Activated CD8-positive, alpha-beta T cell treated with anti-CD3 and anti-CD28 coated beads, Interleukin-2, amount 10 ng/mL, durations not matched to agents 7 days and 5 days (primary cell): ENCODE data around the gene MX1. TPM values are rescaled to one million over a fixed set of nuclear protein-coding genes. Genes with fewer than 3 reads are reported as not detected.

ENCODE experiments used
- ATAC-seq: fragments of 150-1000 bp; cut with Tn5 transposase; one replicate; pipeline ENCODE4 v1.10.0; 2021; ENCODE audit warnings: moderate library complexity
- CTCF ChIA-PET: fragments of 350-600 bp; sonication (Branson Sonifier 250); formaldehyde crosslinking; loops from one replicate; lab custom pipeline; 2021; ENCODE audit warnings: antibody characterized with exemption; lab: Charles Lee
- POLR2A ChIA-PET: fragments of 350-600 bp; sonication (Branson Sonifier 250); formaldehyde crosslinking; loops from one replicate; lab custom pipeline; 2021; ENCODE audit warnings: antibody characterized with exemption; lab: Charles Lee
- DNase-seq: peaks from one replicate; pipeline ENCODE4 v3.0.0-alpha.2; 2020
- H3K27ac Mint-ChIP-seq: one replicate; pipeline ENCODE4 v1.8.0; 2021; ENCODE audit warnings: mild to moderate bottlenecking, mixed read lengths
- H3K27me3 Mint-ChIP-seq: one replicate; pipeline ENCODE4 v1.8.0; 2021; ENCODE audit warnings: low read depth, mixed read lengths
- H3K36me3 Mint-ChIP-seq: one replicate; pipeline ENCODE4 v1.8.0; 2021; ENCODE audit warnings: low read depth, mixed read lengths
- H3K4me1 Mint-ChIP-seq: one replicate; pipeline ENCODE4 v1.8.0; 2021; ENCODE audit warnings: low read depth, mixed read lengths
- H3K4me3 Mint-ChIP-seq: one replicate; pipeline ENCODE4 v1.8.0; 2021; ENCODE audit warnings: mild to moderate bottlenecking, mixed read lengths
- H3K9me3 Mint-ChIP-seq: one replicate; pipeline ENCODE4 v1.8.0; 2022; ENCODE audit warnings: mixed read lengths; ENCODE audit not compliant: insufficient read depth
- total RNA-seq, 2 experiments: library from RNA; stranded (reverse); gene quantifications; one replicate each; pipeline ENCODE4 v1.2.3, GENCODE V29; 2021

Gene MX1
- total RNA-seq, 2 experiments from 2014 or later, result 563 to 584 TPM

DNA sequence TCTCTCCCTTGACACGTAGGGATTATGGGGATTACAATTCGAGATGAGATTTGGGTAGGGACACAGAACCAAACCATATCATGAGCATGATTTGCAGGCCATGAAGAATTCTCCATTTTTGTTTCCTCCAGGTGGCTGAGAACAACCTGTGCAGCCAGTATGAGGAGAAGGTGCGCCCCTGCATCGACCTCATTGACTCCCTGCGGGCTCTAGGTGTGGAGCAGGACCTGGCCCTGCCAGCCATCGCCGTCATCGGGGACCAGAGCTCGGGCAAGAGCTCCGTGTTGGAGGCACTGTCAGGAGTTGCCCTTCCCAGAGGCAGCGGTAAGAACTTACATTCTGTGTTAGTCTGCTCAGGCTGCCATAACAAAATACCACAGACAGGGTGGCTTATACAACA is 9.7 kb downstream of the MX1 start:
- no peak for DNase-seq
- peaks cover 10% of the 10 kb centered on the region for H3K9me3 Mint-ChIP-seq

DNA sequence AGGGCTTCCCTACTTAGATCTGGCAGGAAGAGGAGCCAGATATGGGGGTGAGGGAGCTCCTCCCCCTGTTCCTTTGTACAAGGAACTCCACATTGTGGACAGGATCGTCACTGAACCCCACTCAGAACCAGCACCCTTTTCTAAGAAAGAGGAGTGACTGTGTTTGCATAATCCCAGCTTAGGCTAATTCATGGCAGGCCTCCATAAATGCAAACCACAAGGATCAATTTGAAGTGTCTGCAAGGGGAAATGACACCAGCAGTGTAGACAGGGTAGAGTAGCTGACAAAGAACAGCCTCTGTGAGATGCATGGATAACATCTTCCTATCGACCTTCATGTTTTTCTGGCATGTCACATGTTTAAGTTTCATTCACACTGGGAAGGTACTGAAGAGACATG is 11.7 kb downstream of the MX1 start:
- H3K36me3 Mint-ChIP-seq, result peaks cover 95% of the 10 kb centered on the region
- DNase-seq (no peak), ATAC-seq (no peak)
- H3K4me3 Mint-ChIP-seq, result no peak overlapping the region
- CTCF ChIA-PET, result interaction anchor here (1.0 kb wide), 1 partner anchor 155 kb away, joined by 4 read pairs; no protein-coding TSS in a partner anchor
- peak overlapping the region; percentile 28 for H3K27ac Mint-ChIP-seq
- H3K9me3 Mint-ChIP-seq, result peaks cover 10% of the 10 kb centered on the region
- peaks cover 62% of the 10 kb centered on the region for H3K4me1 Mint-ChIP-seq
- POLR2A ChIA-PET, result interaction anchor here (1.0 to 2.2 kb wide), 4 partner anchors 11 to 58 kb away, joined by 5 to 9 read pairs (median 6); partner anchors contain the start of gene MX1
- no peaks in the 10 kb centered on the region for H3K27me3 Mint-ChIP-seq

More for the DNA sequence above, 9.7 kb downstream of the MX1 start:
- Mint-ChIP-seq H3K36me3 (peaks cover 95% of the 10 kb centered on the region), H3K4me1 (peaks cover 71% of the 10 kb centered on the region), H3K27me3 (no peaks in the 10 kb centered on the region), H3K4me3 (no peak overlapping the region), H3K27ac (no peak overlapping the region)
- POLR2A ChIA-PET, result interaction anchor here (0.9 kb wide), 1 partner anchor 152 kb away, joined by 4 read pairs; no protein-coding TSS in a partner anchor
- CTCF ChIA-PET, result no interaction called here
- no peak for ATAC-seq

DNA sequence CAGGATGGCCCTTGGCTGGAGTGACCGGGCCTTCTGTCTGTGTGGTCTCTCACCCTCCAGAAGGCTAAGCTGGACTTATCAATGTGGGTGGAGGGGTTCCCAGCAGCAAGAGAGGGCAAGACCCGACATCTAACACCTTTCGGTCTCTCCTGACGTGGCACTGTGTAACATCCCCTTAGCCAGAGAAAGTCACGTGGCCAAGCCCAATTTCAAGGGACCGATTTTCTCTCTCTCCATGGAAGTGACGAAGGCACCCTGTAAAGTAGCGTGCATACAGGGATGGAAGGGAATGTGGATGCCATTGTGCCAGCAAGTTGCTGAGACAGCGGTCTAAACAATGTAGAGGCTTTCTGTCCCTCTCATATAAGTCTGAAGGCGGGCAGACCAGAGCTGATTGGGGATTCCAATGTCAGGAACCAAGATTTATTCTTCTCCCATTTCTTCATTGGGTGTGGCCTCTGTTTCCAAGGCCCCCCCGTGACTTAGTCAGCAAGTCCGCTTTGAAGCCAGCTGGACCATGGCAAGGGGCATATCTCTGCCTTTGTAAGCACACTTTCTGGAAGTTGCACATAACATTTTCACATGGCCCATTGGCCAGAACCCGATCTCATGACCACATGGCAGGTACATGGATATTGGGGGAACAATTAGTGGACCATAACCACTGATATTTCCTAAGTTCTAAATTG is 12.5 kb downstream of the MX1 start:
- DNase-seq, result no peak
- no peaks in the 10 kb centered on the region for H3K27me3 Mint-ChIP-seq
- CTCF ChIA-PET, result interaction anchor here (1.7 kb wide), 1 partner anchor 156 kb away, joined by 12 read pairs; no protein-coding TSS in a partner anchor
- H3K4me1 Mint-ChIP-seq, result peaks cover 56% of the 10 kb centered on the region
- POLR2A ChIA-PET, result interaction anchor here (1.4 to 2.2 kb wide), 3 partner anchors 11 to 13 kb away, joined by 5 to 9 read pairs (median 6); partner anchors contain the start of gene MX1
- no peak overlapping the region for H3K4me3 Mint-ChIP-seq
- peak overlapping the region; percentile 31 for H3K27ac Mint-ChIP-seq
- no peak for ATAC-seq
- peaks cover 95% of the 10 kb centered on the region for H3K36me3 Mint-ChIP-seq
- H3K9me3 Mint-ChIP-seq, result peaks cover 10% of the 10 kb centered on the region

DNA sequence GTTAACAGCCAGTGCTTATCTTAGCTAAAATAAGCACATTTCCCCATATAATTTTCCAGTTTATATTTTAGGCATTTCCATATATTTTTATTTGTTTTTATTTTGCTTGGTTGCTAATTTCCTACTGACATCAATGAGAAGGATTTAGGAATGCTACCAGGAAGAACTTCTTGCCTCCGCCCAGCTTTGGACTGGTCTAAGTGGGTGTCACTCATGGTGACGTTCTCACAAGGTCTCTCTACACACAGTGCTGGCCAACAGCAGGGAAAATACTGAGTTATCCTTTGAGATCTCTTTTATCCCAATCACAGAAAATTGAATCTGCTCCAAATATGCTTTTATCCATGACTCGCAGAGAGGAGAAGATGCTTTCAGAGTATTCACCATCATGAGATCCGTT is 13.2 kb downstream of the MX1 start:
- no peak for DNase-seq
- H3K27me3 Mint-ChIP-seq, result no peaks in the 10 kb centered on the region
- peaks cover 52% of the 10 kb centered on the region for H3K4me1 Mint-ChIP-seq
- CTCF ChIA-PET, result interaction anchor here (1.7 kb wide), 1 partner anchor 156 kb away, joined by 12 read pairs; no protein-coding TSS in a partner anchor
- peaks cover 94% of the 10 kb centered on the region for H3K36me3 Mint-ChIP-seq
- H3K4me3 Mint-ChIP-seq, result no peak overlapping the region
- H3K9me3 Mint-ChIP-seq, result peaks cover 10% of the 10 kb centered on the region
- ATAC-seq, result no peak
- no peak overlapping the region for H3K27ac Mint-ChIP-seq
- POLR2A ChIA-PET, result interaction anchor here (1.0 to 2.2 kb wide), 3 partner anchors 11 to 13 kb away, joined by 3 to 9 read pairs (median 6); partner anchors contain the start of gene MX1

DNA sequence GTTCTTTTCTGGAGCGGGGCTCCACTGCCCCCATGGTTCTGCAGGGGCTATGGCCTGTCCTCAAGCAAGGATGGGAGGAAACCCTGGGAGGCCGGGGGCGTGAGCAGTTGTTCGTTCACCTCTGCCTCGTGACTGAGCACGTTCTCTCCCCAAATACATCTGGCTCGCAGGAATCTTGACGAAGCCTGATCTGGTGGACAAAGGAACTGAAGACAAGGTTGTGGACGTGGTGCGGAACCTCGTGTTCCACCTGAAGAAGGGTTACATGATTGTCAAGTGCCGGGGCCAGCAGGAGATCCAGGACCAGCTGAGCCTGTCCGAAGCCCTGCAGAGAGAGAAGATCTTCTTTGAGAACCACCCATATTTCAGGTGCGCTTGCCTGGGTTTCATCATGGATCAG is 15.5 kb downstream of the MX1 start:
- Mint-ChIP-seq H3K27ac (peak overlapping the region; percentile 25), H3K36me3 (peaks cover 94% of the 10 kb centered on the region), H3K9me3 (no peaks in the 10 kb centered on the region), H3K4me3 (no peak overlapping the region), H3K4me1 (peaks cover 44% of the 10 kb centered on the region), H3K27me3 (no peaks in the 10 kb centered on the region)
- DNase-seq (no peak), ATAC-seq (no peak)
- ChIA-PET CTCF (no interaction called here), POLR2A (interaction anchor here (0.7 to 1.4 kb wide), 2 partner anchors 13 to 266 kb away, joined by 3 to 4 read pairs; no protein-coding TSS in a partner anchor)

DNA sequence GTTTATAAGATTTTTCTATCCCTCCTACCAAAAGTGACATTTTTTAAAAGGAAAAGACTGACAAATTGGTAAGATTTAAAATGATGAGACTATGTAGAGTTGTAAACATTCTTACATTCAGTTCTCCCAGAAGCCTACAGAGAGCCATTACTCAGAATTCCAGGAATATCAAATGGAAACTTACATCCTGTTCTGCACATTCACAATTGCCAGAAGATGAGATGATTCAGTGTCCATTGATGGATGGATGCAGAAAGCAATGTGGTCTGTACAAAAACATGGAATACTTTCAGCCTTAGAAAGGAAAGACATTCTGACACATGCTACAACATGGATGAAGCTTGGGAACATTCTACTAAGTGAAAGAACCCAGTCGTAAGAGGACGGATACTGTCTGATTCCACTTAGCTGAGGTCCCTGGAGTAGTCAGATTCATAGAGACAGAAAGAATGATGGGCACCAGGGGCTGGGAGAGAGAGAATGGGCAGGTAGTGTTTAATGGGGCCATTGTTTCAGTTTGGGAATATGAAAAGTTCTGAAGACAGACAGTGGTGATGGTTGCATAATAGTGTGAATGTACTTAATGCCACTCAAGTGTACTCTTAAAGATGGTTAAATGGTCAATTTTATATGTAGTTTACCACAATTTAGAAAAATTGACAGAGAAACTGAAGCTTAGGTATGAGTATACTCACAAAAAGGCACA is 16.6 kb downstream of the MX1 start:
- Mint-ChIP-seq H3K27me3 (no peaks in the 10 kb centered on the region), H3K36me3 (peaks cover 94% of the 10 kb centered on the region), H3K4me3 (no peak overlapping the region), H3K9me3 (no peaks in the 10 kb centered on the region), H3K4me1 (peaks cover 35% of the 10 kb centered on the region), H3K27ac (peak overlapping the region; percentile 53)
- POLR2A ChIA-PET, result interaction anchor here (1.2 to 2.7 kb wide), 4 partner anchors 8 to 16 kb away, joined by 4 to 21 read pairs (median 6); partner anchors contain the start of gene MX1
- DNase-seq (no peak), ATAC-seq (no peak)
- CTCF ChIA-PET, result interaction anchor here (1.0 kb wide), 1 partner anchor 13 kb away, joined by 3 read pairs; no protein-coding TSS in a partner anchor

DNA sequence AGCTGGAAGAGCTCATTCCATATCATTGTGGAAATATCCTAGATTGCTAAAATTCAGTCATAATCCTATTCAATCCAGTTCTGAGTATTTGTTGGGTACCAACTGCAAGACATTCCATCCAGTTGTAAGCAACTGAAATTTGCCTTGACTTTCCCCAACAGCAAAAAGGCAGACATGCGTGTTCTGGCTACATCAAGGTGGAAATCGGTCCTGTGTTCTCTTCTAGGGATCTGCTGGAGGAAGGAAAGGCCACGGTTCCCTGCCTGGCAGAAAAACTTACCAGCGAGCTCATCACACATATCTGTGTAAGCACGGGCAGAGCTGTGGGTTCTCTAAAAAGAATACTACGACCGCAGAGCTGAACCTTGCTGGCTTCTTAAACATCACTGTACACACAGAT is 17.5 kb downstream of the MX1 start:
- H3K27ac Mint-ChIP-seq, result peak overlapping the region; percentile 30
- H3K9me3 Mint-ChIP-seq, result no peaks in the 10 kb centered on the region
- peaks cover 34% of the 10 kb centered on the region for H3K4me1 Mint-ChIP-seq
- H3K36me3 Mint-ChIP-seq, result peaks cover 91% of the 10 kb centered on the region
- H3K27me3 Mint-ChIP-seq, result no peaks in the 10 kb centered on the region
- ChIA-PET POLR2A (interaction anchor here (1.2 to 2.7 kb wide), 4 partner anchors 9 to 17 kb away, joined by 4 to 21 read pairs (median 6); partner anchors contain the start of gene MX1), CTCF (interaction anchor here (1.1 kb wide), 1 partner anchor 160 kb away, joined by 9 read pairs; no protein-coding TSS in a partner anchor)
- no peak overlapping the region for H3K4me3 Mint-ChIP-seq
- DNase-seq, result no peak
- no peak for ATAC-seq

DNA sequence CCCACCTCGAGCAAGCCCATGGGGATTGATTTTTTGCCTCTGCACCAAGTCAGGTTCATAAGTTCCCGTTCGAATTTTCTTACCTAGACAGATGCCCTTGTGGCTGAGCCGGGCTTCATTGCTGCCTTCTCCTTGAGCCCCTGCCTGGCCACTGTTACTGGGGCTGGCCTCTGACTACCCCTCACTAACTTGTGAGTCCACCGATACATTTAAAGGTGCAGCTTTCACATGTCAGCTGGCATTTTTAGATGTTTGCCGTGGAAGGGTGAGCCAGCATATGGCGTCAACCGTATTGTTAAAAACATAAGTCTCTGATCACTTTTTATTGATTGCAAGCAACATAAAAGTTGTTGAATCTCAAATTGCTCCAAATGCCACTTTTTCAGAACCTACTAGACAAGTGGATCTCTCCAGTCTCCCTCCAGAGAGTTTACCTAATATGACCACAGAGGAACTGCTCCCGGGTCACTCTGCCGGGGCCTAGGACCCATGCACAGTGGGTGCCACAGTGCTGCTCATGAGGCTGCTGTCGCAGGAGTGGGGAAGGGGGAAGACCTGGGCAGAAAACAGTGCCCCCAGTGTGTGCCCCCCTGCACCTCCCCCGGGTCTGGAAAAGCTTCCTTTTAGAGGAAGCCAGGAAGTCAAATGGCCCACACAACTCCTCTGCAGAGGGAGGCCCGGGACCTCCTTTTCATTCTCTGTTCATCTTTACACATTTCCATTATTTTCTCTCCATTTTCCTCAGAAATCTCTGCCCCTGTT is 18.8 kb downstream of the MX1 start:
- Mint-ChIP-seq H3K27me3 (no peaks in the 10 kb centered on the region), H3K4me1 (peaks cover 28% of the 10 kb centered on the region), H3K4me3 (no peak overlapping the region), H3K27ac (peak overlapping the region; percentile 25), H3K9me3 (no peaks in the 10 kb centered on the region), H3K36me3 (peaks cover 92% of the 10 kb centered on the region)
- DNase-seq, result no peak
- ChIA-PET POLR2A (interaction anchor here (0.8 to 2.7 kb wide), 3 partner anchors 8 to 19 kb away, joined by 4 to 21 read pairs (median 7); partner anchors contain the start of gene MX1), CTCF (interaction anchor here (1.1 kb wide), 1 partner anchor 161 kb away, joined by 9 read pairs; no protein-coding TSS in a partner anchor)
- ATAC-seq, result no peak

DNA sequence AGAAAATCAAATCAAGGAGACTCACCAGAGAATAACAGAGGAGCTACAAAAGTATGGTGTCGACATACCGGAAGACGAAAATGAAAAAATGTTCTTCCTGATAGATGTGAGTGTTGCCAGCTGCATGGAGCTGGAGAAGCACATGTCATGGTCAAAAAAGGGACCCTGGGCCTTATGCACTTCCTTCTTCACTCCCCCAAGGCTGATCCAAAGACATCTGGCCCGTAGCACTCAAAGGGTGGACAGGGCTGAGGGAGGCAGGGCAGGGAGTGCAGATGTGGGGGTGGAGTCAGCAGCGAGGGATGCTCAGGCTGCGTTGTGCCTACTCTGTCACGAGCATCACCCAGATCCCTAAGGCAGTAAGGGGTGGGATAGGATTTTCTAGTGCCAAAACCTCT is 19.4 kb downstream of the MX1 start:
- H3K27me3 Mint-ChIP-seq, result no peaks in the 10 kb centered on the region
- H3K4me1 Mint-ChIP-seq, result peaks cover 24% of the 10 kb centered on the region
- ChIA-PET POLR2A (interaction anchor here (0.8 kb wide), 1 partner anchor 14 kb away, joined by 4 read pairs; no protein-coding TSS in a partner anchor), CTCF (no interaction called here)
- H3K9me3 Mint-ChIP-seq, result no peaks in the 10 kb centered on the region
- ATAC-seq, result no peak
- H3K4me3 Mint-ChIP-seq, result no peak overlapping the region
- no peak for DNase-seq
- no peak overlapping the region for H3K27ac Mint-ChIP-seq
- H3K36me3 Mint-ChIP-seq, result peaks cover 92% of the 10 kb centered on the region

DNA sequence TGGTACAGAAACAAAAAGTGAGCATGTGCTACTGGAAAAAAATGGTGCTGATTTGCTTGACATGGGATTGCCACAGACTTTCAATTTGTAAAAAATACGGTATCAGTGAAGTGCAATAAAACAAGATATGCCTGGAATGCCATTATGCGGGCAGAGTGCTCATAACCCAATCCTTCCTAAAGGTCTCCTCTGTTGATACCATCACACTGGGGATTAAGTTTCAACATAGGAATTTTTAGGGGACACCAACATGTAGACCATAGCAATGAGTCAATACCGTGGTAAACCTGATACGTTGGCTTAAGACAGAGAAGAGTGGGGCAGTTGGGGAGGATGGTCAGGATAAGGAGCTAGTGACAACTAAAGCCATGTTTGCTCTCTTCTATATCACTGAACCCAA is 20.5 kb downstream of the MX1 start:
- Mint-ChIP-seq H3K27me3 (no peaks in the 10 kb centered on the region), H3K4me3 (no peak overlapping the region), H3K9me3 (no peaks in the 10 kb centered on the region), H3K36me3 (peaks cover 90% of the 10 kb centered on the region), H3K4me1 (peaks cover 22% of the 10 kb centered on the region), H3K27ac (no peak overlapping the region)
- CTCF ChIA-PET, result no interaction called here
- ATAC-seq (no peak), DNase-seq (no peak)
- POLR2A ChIA-PET, result no interaction called here

DNA sequence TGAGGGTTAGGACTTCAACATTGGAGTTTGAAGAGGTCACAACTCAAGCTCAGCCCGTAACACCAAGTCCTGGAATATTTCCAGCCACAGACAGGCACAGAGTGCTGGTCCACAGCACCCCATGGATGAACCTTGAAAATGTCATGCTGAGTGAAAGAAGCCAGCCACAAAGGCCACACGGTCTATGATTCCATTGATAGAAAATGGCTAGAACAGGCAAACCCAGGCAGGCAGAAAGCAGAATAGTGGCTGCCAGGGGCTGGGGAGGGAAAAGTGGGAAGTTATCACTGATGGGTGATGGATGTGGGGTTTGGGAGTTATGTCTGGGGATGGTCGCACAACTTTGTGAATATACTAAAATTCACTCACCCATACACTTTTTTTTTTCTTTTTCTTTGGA is 21.3 kb downstream of the MX1 start:
- Mint-ChIP-seq H3K9me3 (no peaks in the 10 kb centered on the region), H3K4me3 (no peak overlapping the region), H3K27ac (peak overlapping the region; percentile 13), H3K4me1 (peaks cover 25% of the 10 kb centered on the region), H3K27me3 (no peaks in the 10 kb centered on the region), H3K36me3 (peaks cover 91% of the 10 kb centered on the region)
- no peak for DNase-seq
- POLR2A ChIA-PET, result no interaction called here
- ATAC-seq, result no peak
- CTCF ChIA-PET, result no interaction called here
